GM12891 (cell line): ENCODE measurements around the gene PRXL2A. TPM values are rescaled to one million over a fixed set of nuclear protein-coding genes. Genes with fewer than 3 reads are reported as not detected.
"Not testable (repeated sequence)": the region's sequence is repeated elsewhere in the genome, so short reads cannot be mapped to it uniquely, and the experiment has no call there.

Experiments
- DNase-seq: peaks from one replicate; pipeline ENCODE4 v3.0.0; 2011; ENCODE audit warnings: low spot score; ENCODE audit not compliant: insufficient read length
- FAIRE-seq: peaks from 2 replicates; lab custom pipeline; 2011; peaks lifted over from hg19 to GRCh38; lab: Jason Lieb, UNC
- PAX5 ChIP-seq: IDR thresholded peaks from 2 replicates; pipeline ENCODE4 v1.6.1; 2011; ENCODE audit warnings: low read length, moderate library complexity, mild to moderate bottlenecking; ENCODE audit not compliant: insufficient read depth, severe bottlenecking
- POLR2A ChIP-seq: IDR thresholded peaks from 2 replicates; pipeline ENCODE4 v1.6.1; 2011; ENCODE audit warnings: low read depth, low read length, control low read depth
- POLR2AphosphoS5 ChIP-seq: IDR thresholded peaks from 2 replicates; pipeline ENCODE4 v1.6.1; 2011; ENCODE audit warnings: low read depth, low read length, control low read depth
- POU2F2 ChIP-seq: IDR thresholded peaks from 2 replicates; pipeline ENCODE4 v1.6.1; 2011; ENCODE audit warnings: low read depth, mild to moderate bottlenecking, control low read depth, low read length, moderate library complexity
- SPI1 ChIP-seq: IDR thresholded peaks from 2 replicates; pipeline ENCODE4 v1.6.1; 2011; ENCODE audit warnings: low read depth, low read length, control low read depth
- TAF1 ChIP-seq: IDR thresholded peaks from 2 replicates; pipeline ENCODE4 v1.6.1; 2011; ENCODE audit warnings: low read depth, low read length, control low read depth
- polyA plus RNA-seq: library from polyadenylated mRNA; unstranded; fragments of >200 nt; gene quantifications from one replicate; pipeline ENCODE4 v1.2.1, GENCODE V29; 2012; ENCODE audit warnings: low read depth, missing spikeins, inconsistent platforms; ENCODE audit not compliant: missing spikeins

Gene PRXL2A, protein sequence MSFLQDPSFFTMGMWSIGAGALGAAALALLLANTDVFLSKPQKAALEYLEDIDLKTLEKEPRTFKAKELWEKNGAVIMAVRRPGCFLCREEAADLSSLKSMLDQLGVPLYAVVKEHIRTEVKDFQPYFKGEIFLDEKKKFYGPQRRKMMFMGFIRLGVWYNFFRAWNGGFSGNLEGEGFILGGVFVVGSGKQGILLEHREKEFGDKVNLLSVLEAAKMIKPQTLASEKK
- 10.2 TPM for polyA plus RNA-seq

DNA sequence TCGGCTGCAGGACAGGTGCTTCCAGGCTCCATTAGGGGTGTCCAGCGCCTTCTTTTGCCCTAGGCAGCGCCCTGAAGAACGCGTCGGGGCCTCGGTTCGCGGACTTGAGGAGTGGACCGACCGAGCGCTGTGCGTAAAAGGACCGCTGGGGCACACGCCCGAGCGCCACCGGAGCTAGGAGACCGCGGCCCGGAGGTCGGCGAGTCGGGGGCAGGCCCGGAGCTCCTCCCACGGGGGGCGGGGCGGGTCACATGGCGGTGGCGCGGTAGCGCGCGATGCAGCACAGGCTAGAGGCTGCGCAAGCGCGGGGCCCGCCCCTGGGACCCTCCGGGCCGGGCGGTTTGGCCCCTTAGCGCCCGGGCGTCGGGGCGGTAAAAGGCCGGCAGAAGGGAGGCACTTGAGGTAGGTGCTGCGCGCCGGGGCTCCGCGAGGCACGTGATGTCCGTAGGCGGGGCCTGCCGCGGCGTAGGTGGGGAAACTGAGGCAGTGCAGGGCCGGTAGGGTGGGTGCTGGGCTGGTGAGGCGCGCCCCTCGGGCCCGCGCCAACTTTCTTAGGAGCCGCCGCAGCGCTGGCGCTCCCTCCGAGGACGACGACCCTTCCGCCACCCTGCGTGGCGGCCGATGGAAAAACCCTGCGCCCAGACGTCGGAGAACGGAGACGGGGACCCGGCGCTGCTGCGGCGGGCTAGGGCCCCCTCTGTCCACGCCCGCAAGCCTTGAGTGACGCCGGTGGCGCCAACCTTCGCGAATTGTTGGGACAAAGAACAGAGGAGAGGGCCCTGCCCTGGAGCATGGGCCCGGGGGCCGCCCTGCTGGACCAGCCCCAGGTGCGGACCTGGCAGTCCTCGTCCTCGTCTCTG is at the start of gene PRXL2A:
TSS of gene PRXL2A (plus strand) at position 310 of the 860 bp plus-strand sequence. CDS start 11,917 bp downstream, outside the sequence.
- FAIRE-seq (peak; percentile 82), DNase-seq (peak; percentile 95)
- TF ChIP-seq PAX5: no peak
- TF ChIP-seq POU2F2: no peak
- TF ChIP-seq TAF1: no peak
- TF ChIP-seq POLR2A: no peak
- TF ChIP-seq SPI1: no peak
- TF ChIP-seq POLR2AphosphoS5: no peak

DNA sequence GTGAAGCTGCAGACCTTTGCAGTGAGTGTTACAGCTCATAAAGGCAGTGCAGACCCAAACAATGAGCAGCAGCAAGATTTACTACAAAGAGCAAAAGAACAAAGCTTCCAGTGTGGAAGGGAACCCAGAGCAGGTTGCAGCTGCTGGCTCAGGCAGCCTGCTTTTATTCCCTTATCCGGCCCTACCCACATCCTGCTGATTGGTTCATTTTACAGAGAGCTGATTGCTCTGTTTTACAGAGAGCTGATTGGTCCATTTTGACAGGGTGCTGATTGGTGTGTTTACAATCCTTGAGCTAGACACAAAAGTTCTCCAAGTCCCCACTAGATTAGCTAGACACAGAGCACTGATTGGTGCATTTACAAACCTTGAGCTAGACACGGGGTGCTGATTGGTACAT is 49.4 kb upstream of the PRXL2A start:
- not testable (repeated sequence) for FAIRE-seq

DNA sequence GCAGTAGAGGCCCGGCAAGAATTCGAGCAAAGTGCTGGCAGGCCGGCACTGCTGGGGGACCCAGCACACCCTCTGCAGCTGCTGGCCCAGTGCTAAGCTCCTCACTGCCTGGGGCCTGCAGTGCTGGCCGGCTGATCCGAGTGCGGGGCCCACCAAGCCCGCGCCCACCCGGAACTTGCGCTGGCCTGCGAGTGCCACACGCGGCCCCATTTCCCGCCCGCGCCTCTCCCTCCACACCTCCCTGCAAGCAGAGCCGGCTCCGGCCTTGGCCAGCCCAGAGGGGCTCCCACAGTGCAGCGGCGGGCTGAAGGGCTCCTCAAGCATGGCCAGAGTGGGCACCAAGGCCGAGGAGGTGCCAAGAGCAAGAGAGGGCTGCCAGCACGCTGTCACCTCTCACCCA is 48.7 kb upstream of the PRXL2A start:
- DNase-seq: no peak
- TF ChIP-seq SPI1 (no peak), POLR2A (no peak), PAX5 (no peak), POLR2AphosphoS5 (no peak), TAF1 (no peak), POU2F2 (no peak)
- no peak for FAIRE-seq

More for the DNA sequence above, 49.4 kb upstream of the PRXL2A start:
- not testable (repeated sequence) for DNase-seq

DNA sequence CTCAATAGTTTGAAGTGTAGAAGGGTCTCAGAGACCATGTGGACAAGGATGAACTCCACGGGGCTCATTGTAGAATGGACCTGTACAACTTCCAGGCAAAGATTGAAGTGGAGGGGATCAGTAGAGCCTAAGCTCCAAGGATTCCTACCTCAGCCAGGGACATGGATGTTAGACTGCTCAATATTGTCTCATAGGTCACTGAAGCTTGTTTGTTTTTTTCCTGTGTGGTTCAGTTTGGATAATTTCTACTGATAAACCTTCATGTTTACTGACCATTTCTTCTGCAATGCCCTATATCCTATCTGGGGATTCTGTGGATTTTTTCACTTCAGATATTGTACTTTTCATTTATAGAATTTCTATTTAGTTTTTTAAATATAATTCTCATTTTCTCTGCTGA is 42.8 kb upstream of the PRXL2A start:
- DNase-seq: no peak
- TF ChIP-seq POLR2A (no peak), POLR2AphosphoS5 (no peak), POU2F2 (no peak), PAX5 (no peak), SPI1 (no peak), TAF1 (no peak)
- no peak for FAIRE-seq

DNA sequence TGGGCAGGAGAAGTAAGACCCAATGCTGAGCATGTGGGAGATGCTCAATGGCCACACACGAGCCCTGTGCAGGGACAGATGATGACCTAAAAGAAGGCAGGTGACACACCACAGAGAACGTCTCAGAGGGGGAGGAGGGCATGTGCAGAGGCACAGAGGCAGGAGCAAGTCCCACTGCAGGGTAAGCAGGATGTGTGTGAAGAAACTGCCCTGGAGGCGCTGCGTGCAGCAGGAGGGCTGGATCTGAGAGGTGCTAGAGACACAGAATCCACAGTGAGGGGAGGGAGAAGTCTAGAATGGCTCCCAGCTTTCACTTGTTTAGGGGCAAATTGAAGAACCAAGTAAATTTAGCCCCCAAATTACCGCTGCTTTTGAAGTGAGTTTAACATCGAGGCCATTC is 36.9 kb upstream of the PRXL2A start:
- no peak for FAIRE-seq
- TF ChIP-seq TAF1 (no peak), SPI1 (no peak), PAX5 (no peak), POLR2A (no peak), POLR2AphosphoS5 (no peak), POU2F2 (no peak)
- no peak for DNase-seq

DNA sequence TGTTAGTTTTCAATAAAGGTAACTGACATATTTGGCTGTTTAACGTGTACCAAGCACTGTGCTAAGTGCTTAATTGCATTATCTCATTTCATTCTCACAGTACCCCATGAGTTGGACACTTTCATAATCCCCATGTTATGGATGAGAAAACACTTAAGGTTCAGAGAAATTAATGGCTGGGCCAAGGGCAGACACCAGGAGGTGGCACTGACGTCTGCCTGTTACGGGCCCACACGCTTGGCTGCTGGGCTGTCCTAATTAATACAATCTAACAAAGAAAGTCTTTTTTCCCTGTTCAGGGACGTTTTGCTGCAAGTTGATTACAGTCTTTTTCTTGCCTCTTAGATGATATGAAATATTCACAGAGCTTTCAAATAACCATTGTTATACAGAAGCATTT is 35.7 kb upstream of the PRXL2A start:
- DNase-seq (no peak), FAIRE-seq (no peak)
- no peak for TF ChIP-seq POLR2A
- no peak for TF ChIP-seq TAF1
- TF ChIP-seq SPI1: no peak
- TF ChIP-seq POU2F2: no peak
- no peak for TF ChIP-seq PAX5
- no peak for TF ChIP-seq POLR2AphosphoS5

DNA sequence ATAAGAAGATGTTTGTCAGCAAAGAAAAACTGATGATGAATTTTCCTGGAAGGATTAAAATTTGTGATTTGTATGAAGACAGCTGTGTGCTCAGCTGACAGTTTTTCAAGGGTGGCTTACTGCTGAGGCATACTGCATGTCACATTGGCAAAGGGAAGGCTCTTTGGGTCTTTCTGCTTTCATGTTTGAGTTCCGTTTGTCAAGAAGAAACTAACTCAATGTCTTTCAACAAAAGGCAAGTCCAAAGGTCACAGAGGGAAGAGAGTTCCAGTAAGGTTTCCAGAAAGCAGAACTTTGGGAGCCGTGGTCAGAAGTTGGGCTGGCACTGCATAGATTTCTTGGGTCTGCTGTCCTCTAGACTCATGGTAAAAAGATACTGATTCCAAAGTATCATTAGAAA is 34.8 kb upstream of the PRXL2A start:
- no peak for TF ChIP-seq POU2F2
- FAIRE-seq: no peak
- no peak for DNase-seq

DNA sequence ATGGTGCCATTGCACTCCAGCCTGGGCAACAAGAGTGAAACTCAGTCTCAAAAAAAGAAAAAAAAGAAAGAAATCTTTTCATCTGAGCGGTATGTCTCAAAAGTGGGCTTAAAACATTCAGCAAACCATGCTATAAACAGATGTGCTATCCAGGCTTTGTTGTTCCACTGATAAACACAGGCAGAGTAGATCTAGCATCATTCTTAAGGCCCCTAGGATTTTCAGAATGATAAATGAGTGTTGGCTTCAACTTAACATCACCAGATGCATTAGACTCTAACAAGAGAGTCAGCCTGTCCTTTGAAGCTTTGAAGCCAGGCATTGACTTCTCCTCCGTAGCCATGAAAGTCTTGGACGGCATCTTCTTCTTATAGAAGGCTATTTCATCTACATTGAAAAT is 28.6 kb upstream of the PRXL2A start:
- no peak for TF ChIP-seq PAX5
- TF ChIP-seq POLR2A: no peak
- TF ChIP-seq POLR2AphosphoS5: no peak
- TF ChIP-seq SPI1: no peak
- no peak for TF ChIP-seq TAF1
- TF ChIP-seq POU2F2: no peak
- DNase-seq (no peak), FAIRE-seq (no peak)

DNA sequence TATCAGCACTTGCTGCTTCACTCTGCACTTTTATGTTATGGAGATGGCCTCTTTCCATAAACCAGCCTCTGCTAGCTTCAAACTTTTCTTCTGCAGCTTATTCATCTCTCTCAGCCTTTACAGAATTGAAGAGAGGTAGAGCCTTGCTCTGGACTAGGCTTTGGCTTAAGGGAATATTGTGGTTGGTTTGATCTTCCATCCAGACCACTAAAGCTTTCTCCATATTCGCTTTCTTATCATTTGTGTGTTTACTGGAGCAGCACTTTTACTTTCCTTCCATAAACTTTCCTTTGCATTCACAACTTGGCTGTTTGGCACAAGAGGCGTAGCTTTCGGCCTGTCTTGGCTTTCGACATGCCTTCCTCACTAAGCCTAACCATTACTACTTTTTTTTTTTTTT is 28.2 kb upstream of the PRXL2A start:
- DNase-seq (no peak), FAIRE-seq (no peak)
- TF ChIP-seq POLR2AphosphoS5 (no peak), SPI1 (no peak), POU2F2 (no peak), TAF1 (no peak), PAX5 (no peak), POLR2A (no peak)

DNA sequence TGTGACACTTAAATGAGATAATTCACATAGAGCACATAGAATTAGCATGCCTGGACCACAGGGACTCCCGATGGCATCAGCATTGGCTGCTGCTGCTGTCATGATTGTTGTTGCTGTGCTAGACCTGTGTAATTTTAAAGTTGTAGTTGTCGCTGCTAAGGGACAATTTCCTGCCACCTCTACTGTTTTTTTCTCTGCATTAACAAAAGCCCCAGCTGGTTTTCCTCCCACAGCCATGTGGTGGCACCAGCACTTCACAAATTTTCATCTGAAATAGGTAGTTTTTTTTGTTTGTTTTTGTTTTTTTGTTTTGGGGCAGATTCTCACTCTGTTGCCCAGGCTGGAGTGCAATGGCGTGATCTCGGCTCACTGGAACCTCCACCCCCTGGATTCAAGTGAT is 25.4 kb upstream of the PRXL2A start:
- TF ChIP-seq POLR2A: no peak
- TF ChIP-seq POU2F2: no peak
- TF ChIP-seq TAF1: no peak
- TF ChIP-seq PAX5: no peak
- TF ChIP-seq POLR2AphosphoS5: no peak
- TF ChIP-seq SPI1: no peak
- peak; percentile 51 for FAIRE-seq
- peak; percentile 30 for DNase-seq
